IPS-18c (cell line): ENCODE data around the gene WDCP.
A peak's percentile ranks its signal among the peaks of the same experiment; 100 is the strongest.
"Not testable (repeated sequence)": the region's sequence is repeated elsewhere in the genome, so short reads cannot be mapped to it uniquely, and the experiment has no call there.

ENCODE experiments used
- H3K4me3 ChIP-seq: 2 replicates; pipeline ENCODE4 v1.7.0; 2013; ENCODE audit warnings: low read depth, mild to moderate bottlenecking, low read length, moderate library complexity; ENCODE audit not compliant: insufficient read depth
- H3K9me3 ChIP-seq: one replicate; pipeline ENCODE4 v1.6.1; 2013; ENCODE audit warnings: mild to moderate bottlenecking, low read length, moderate library complexity; ENCODE audit not compliant: control insufficient read depth, insufficient read depth

Gene WDCP

GRCh38 chr2:24014902-24015301 is 32.3 kb downstream of the WDCP start:
- H3K9me3 ChIP-seq, H3K4me3 ChIP-seq: not testable (repeated sequence)

DNA sequence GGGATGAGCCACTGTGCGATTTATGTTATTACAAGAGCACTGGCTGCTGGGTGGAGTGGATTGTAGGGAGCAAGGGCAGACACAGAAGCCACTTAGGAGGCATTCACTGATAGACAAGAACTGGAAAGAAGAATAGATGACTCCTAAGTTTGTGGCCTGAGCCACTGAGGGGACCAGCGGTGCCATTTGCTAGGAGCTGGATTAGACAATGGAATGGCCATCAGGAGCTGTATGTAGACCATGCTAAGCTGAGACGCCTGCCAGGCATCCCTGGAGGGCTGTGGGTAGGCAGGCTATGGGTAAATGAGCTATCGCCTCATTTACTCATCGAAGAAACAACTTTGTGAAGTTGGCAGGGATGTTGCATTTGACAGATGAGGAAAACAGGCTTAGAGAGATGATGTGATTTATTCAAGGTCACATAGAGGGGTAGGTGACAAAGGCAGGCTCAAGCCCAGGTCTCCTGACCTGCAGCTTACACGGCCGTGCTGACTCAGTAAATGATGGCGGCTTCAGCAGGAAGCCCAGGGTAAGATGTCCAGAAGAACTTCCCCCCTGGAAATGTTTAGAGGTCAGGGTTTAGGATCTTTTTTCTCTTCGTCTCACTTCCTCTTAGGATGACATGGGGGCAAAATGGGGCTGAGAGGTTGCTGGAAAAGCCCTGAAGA is 34.5 kb downstream of the WDCP start:
- Histone ChIP-seq H3K4me3 (no peak overlapping the region), H3K9me3 (no peaks in the 10 kb centered on the region)

- Histone ChIP-seq H3K4me3 (no peak overlapping the region), H3K9me3 (no peaks in the 10 kb centered on the region)
Measured at GRCh38 chr2:24011250-24012104, 35.7 kb downstream of the WDCP start.

DNA sequence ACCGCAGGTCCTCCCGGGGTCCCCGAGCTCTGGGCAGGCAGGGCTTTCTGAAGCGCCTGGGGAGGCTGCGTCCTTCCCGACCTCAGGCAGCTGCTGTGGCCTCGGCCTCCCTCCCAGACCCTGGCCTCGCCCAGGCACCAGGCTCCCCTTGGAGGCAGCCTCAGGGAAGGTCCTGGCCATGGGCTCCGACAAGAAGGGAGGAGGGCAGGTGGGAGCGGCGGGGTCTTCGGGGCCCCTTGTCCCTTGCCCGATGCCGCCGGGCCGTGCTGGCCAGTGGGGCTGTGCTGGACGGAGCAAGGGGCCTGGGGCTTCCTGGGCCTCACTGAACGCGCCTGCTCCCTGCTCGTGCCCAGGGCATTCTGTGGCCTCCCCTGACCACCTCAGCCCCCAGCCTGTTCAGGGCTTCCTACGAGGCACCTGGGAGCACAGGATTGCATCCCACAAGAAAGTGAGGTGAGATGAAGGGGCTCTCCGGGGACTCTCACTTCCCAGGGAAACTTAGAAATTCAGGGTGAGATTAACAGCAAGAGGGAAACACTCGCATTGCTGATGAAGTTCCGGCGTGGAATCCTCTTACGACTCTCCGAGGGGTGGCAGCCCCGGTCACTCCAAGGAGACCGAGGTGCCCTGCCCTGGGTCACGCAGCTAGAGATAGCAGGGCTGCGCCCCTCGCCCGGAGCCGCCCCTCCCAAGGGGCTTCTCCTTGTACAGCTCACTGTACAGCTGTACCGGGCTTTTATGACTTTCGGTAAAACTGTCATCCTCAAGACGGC is 36.5 kb downstream of the WDCP start:
- no peaks in the 10 kb centered on the region for H3K9me3 ChIP-seq
- peak overlapping the region; percentile 60 for H3K4me3 ChIP-seq

DNA sequence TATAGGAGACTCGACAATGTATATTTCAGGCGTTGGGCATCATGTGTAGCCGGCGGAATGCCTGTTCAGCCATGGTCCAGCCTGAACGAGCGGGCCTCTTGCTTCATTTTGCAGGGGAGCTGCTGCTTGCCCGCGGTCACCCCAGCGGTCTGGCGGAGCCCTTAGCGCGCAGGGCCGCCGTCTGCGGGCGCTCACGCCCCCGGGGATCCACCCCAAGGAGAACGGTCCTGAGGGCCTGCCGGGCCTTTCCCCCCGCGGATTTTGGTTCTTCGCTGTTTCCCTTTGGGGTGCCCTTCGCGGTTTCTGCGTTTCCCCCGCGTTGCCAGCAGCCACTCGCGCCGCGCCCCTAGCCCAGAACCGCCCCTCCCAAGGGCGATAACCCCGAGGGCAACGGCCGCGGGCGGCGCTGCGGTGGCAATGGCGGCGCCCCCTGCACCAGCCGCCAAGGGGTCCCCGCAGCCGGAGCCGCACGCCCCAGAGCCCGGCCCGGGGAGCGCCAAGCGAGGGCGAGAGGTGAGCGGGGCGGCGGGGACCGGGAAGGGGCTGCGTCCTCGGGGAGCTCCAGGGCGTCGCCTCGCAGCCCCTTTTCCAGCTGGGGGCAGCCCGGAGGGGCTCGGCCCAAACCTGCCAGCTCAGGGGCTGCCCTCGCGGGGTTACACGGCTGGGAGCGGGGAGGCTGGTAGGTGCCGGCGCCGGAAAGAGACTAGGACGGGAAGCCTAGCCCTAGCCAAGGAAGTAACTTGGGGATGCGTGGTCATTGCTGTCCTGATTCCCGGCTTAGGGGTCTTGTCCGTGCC is 37.3 kb downstream of the WDCP start, which contains the start of gene MFSD2B:
TSS of gene MFSD2B (plus strand) at position 406 of the 797 bp plus-strand sequence. CDS start at position 418, 12 bp downstream.
- Histone ChIP-seq H3K9me3 (no peaks in the 10 kb centered on the region), H3K4me3 (peak within 1 kb of the TSS; percentile 60)

GRCh38 chr2:24009367-24009679 is 37.9 kb downstream of the WDCP start:
- Histone ChIP-seq H3K9me3 (no peaks in the 10 kb centered on the region), H3K4me3 (peak overlapping the region; percentile 60)

DNA sequence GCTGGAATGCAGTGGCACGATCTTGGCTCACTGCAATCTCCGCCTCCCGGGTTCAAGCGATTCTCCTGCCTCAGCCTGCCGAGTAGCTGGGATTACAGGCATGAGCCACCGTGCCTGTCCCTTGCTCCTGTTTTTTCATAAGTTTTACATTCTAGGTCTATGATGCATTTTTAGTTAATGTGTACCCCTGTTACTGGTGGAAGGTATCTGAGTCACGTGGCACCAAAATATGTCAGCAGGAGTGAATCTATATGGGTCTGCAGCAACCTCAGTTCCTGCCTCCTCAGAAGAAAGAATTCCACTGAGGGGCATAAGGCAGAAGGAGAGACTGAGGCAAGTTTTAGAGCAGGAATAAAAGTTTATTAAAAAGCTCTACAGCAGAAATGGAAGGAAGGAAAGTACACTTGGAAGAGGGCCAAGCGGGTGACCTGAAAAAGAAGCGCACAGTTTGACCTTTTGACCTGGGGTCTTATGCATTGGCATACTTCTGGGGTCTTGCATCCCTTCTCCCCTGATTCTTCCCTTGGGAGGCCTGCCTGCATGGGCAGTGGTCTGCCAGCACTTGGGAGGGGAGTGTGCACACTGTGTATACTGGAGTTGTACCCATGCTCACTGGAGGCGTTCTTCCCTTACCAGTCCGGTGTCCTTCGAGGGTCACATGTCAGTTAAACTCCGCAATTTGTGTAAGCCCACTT is 38.4 kb downstream of the WDCP start:
- no peaks in the 10 kb centered on the region for H3K9me3 ChIP-seq
- H3K4me3 ChIP-seq = no peak overlapping the region

- no peaks in the 10 kb centered on the region for H3K9me3 ChIP-seq
- no peak overlapping the region for H3K4me3 ChIP-seq
Measured at GRCh38 chr2:24007693-24008092, 39.5 kb downstream of the WDCP start.

GRCh38 chr2:23994567-23994966 is 52.6 kb downstream of the WDCP start:
- H3K9me3 ChIP-seq = no peaks in the 10 kb centered on the region
- no peak overlapping the region for H3K4me3 ChIP-seq

GRCh38 chr2:23993736-23994269 is 53.4 kb downstream of the WDCP start:
- Histone ChIP-seq H3K4me3 (no peak overlapping the region), H3K9me3 (no peaks in the 10 kb centered on the region)

GRCh38 chr2:23992931-23993330 is 54.3 kb downstream of the WDCP start:
- no peak overlapping the region for H3K4me3 ChIP-seq
- H3K9me3 ChIP-seq = no peaks in the 10 kb centered on the region

DNA sequence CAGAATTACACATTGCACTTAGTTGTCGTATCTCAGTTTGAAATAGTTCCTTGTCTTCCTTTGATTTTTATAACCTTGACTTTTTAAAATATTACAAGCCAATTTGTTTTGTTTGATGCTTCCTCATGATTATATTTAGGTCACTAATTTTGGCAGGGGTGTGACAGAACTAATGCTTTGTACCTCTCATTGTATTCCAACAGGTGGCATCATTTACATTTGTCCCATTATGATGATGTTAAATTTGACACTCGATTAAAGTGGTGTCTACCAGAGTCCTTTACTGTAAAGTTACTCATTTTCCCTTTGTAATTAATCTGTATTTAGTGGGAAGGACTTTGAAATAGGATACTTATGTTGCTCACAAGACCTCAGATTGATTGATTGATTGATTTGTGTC is 58.8 kb downstream of the WDCP start:
- no peak overlapping the region for H3K4me3 ChIP-seq
- H3K9me3 ChIP-seq = no peaks in the 10 kb centered on the region
